Neural cell (in vitro differentiated cells): ENCODE measurements around the gene RANGRF.

ENCODE experiments used
- CTCF ChIP-seq: fragments of 450-650 bp; IDR thresholded peaks from 2 replicates; pipeline ENCODE4 v1.5.1; 2014; ENCODE audit warnings: antibody characterized with exemption, mild to moderate bottlenecking, moderate library complexity; ENCODE audit not compliant: poor library complexity, severe bottlenecking
- EZH2 ChIP-seq: fragments of 200-600, 300-800 bp; shearing (Covaris generic), sonication (generic); IDR thresholded peaks from 2 replicates; pipeline ENCODE4 v1.6.1; 2014; ENCODE audit warnings: antibody characterized with exemption, low read length, borderline replicate concordance, mild to moderate bottlenecking; ENCODE audit not compliant: insufficient read depth, poor library complexity, severe bottlenecking
- POLR2AphosphoS5 ChIP-seq: IDR thresholded peaks from 2 replicates; pipeline ENCODE4 v1.6.1; 2012
- RAD21 ChIP-seq: fragments of 450-650 bp; conservative IDR thresholded peaks from 2 replicates; pipeline ENCODE4 v1.6.1; 2014; ENCODE audit warnings: antibody characterized with exemption, mild to moderate bottlenecking, moderate library complexity
- SMC3 ChIP-seq: fragments of 450-650 bp; conservative IDR thresholded peaks from 2 replicates; pipeline ENCODE4 v1.6.1; 2014; ENCODE audit warnings: antibody characterized with exemption, mild to moderate bottlenecking, moderate library complexity; ENCODE audit not compliant: poor library complexity
- TAF1 ChIP-seq: IDR thresholded peaks from 2 replicates; pipeline ENCODE4 v1.6.1; 2012; ENCODE audit warnings: low read depth

GRCh38 chr17:8284126-8284525 is 4.3 kb upstream of the RANGRF start:
- TF ChIP-seq CTCF (no peak), POLR2AphosphoS5 (no peak), RAD21 (no peak), SMC3 (no peak), TAF1 (no peak), EZH2 (no peak)
